ENCODE measurements around the gene TSPAN5. TPM values are rescaled to one million over a fixed set of nuclear protein-coding genes. Genes with fewer than 3 reads are reported as not detected.

The TSPAN5 gene
- total and polyA plus RNA-seq, 2 donors from 2014 or later = 6.8 to 13.8 TPM

DNA sequence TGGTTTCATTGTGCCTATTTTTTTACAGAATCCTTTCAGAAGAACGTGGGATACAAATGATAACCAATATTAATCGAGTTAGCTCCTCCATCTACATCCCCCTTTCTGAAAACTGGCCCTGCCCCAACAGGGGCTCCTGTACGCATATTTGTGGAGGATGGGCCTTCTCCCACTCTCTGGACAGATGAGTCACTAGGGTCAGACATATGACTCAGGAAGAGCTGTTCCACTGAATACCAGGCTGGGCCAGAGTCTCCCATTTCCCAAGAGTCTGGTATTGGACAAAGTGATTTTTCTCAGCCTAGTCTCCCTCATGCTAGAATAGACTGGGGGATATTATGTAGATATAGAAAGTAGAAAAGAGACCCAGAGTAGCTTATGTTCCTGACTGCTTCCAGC, 142.4 kb downstream of the TSPAN5 start:
- H3K27ac ChIP-seq (ENCODE audit: low read depth in 2 of 2, low read length in 2 of 2) = no peak overlapping the region
- H3K4me1 ChIP-seq (ENCODE audit: control insufficient read depth in 2 of 3, insufficient read depth in 2 of 3, low read depth in 1 of 3, low read length in 3 of 3) = no peaks in the 10 kb centered on the region
- no peak for DNase-seq
- no peaks in the 10 kb centered on the region for H3K27me3 ChIP-seq (ENCODE audit: control insufficient read depth, insufficient read depth, low read length)
- H3K9ac ChIP-seq (ENCODE audit: low read length in 3 of 3) = no peak overlapping the region
- no peak overlapping the region for H3K4me3 ChIP-seq (ENCODE audit: low read length in 3 of 3)
- no peaks in the 10 kb centered on the region for H3K36me3 ChIP-seq (ENCODE audit: control insufficient read depth in 2 of 3, insufficient read depth in 3 of 3, low read length in 3 of 3)
- intact Hi-C loops (cut with DNase I) = no loop called here
- FAIRE-seq = no peak
- TF ChIP-seq CTCF (IDR thresholded peaks at IDR 0.05; ENCODE audit: borderline replicate concordance, extremely low read depth, insufficient read depth) = no peak
- H3K9me3 ChIP-seq (ENCODE audit: control insufficient read depth in 2 of 3, insufficient read depth in 1 of 3, low read length in 3 of 3) = no peaks in the 10 kb centered on the region

DNA sequence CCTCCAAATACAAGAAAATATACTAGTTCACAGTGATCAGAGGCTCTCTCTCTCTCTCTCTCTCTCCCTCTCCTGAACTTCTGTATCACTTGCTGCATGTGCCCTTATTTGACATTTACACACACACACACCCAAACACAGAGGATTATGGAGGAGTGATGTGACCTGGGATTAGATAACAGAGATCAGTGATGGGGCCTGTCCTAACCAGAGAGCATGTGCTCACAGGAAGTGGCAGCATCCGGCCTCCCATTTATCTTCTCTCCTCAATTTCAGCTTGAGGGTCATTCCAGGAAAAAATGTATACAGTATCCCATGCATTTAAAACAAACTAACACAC, 143.0 kb downstream of the TSPAN5 start:
- FAIRE-seq (no peak), DNase-seq (no peak)
- no peaks in the 10 kb centered on the region for H3K9me3 ChIP-seq (ENCODE audit: control insufficient read depth in 2 of 3, insufficient read depth in 1 of 3, low read length in 3 of 3)
- H3K9ac ChIP-seq (ENCODE audit: low read length in 3 of 3) = no peak overlapping the region
- H3K4me1 ChIP-seq (ENCODE audit: control insufficient read depth in 2 of 3, insufficient read depth in 2 of 3, low read depth in 1 of 3, low read length in 3 of 3) = no peaks in the 10 kb centered on the region
- H3K4me3 ChIP-seq (ENCODE audit: low read length in 3 of 3) = no peak overlapping the region
- no peaks in the 10 kb centered on the region for H3K36me3 ChIP-seq (ENCODE audit: control insufficient read depth in 2 of 3, insufficient read depth in 3 of 3, low read length in 3 of 3)
- H3K27me3 ChIP-seq (ENCODE audit: control insufficient read depth, insufficient read depth, low read length) = no peaks in the 10 kb centered on the region
- intact Hi-C loops (cut with DNase I) = no loop called here
- TF ChIP-seq CTCF (IDR thresholded peaks at IDR 0.05; ENCODE audit: borderline replicate concordance, extremely low read depth, insufficient read depth) = no peak
- no peak overlapping the region for H3K27ac ChIP-seq (ENCODE audit: low read depth in 2 of 2, low read length in 2 of 2)

GRCh38 chr4:98514741-98515469, 143.5 kb downstream of the TSPAN5 start:
- H3K4me3 ChIP-seq (ENCODE audit: low read length in 3 of 3) = no peak overlapping the region
- no peak for FAIRE-seq
- intact Hi-C loops (cut with DNase I) = no loop called here
- no peaks in the 10 kb centered on the region for H3K9me3 ChIP-seq (ENCODE audit: control insufficient read depth in 2 of 3, insufficient read depth in 1 of 3, low read length in 3 of 3)
- no peak overlapping the region for H3K27ac ChIP-seq (ENCODE audit: low read depth in 2 of 2, low read length in 2 of 2)
- TF ChIP-seq CTCF (IDR thresholded peaks at IDR 0.05; ENCODE audit: borderline replicate concordance, extremely low read depth, insufficient read depth) = no peak
- no peaks in the 10 kb centered on the region for H3K27me3 ChIP-seq (ENCODE audit: control insufficient read depth, insufficient read depth, low read length)
- no peaks in the 10 kb centered on the region for H3K4me1 ChIP-seq (ENCODE audit: control insufficient read depth in 2 of 3, insufficient read depth in 2 of 3, low read depth in 1 of 3, low read length in 3 of 3)
- H3K36me3 ChIP-seq (ENCODE audit: control insufficient read depth in 2 of 3, insufficient read depth in 3 of 3, low read length in 3 of 3) = no peaks in the 10 kb centered on the region
- H3K9ac ChIP-seq (ENCODE audit: low read length in 3 of 3) = no peak overlapping the region
- DNase-seq = no peak

- no peak for FAIRE-seq
- no peak overlapping the region for H3K9ac ChIP-seq (ENCODE audit: low read length in 3 of 3)
- H3K27ac ChIP-seq (ENCODE audit: low read depth in 2 of 2, low read length in 2 of 2) = no peak overlapping the region
- H3K9me3 ChIP-seq (ENCODE audit: control insufficient read depth in 2 of 3, insufficient read depth in 1 of 3, low read length in 3 of 3) = no peaks in the 10 kb centered on the region
- H3K27me3 ChIP-seq (ENCODE audit: control insufficient read depth, insufficient read depth, low read length) = no peaks in the 10 kb centered on the region
- TF ChIP-seq CTCF (IDR thresholded peaks at IDR 0.05; ENCODE audit: borderline replicate concordance, extremely low read depth, insufficient read depth) = no peak
- no peak for DNase-seq
- H3K36me3 ChIP-seq (ENCODE audit: control insufficient read depth in 2 of 3, insufficient read depth in 3 of 3, low read length in 3 of 3) = no peaks in the 10 kb centered on the region
- intact Hi-C loops (cut with DNase I) = no loop called here
- H3K4me3 ChIP-seq (ENCODE audit: low read length in 3 of 3) = no peak overlapping the region
- H3K4me1 ChIP-seq (ENCODE audit: control insufficient read depth in 2 of 3, insufficient read depth in 2 of 3, low read depth in 1 of 3, low read length in 3 of 3) = no peaks in the 10 kb centered on the region
Measured at GRCh38 chr4:98512918-98513317, 145.5 kb downstream of the TSPAN5 start.
